Uterus (tissue), 4 donors: ENCODE data around the gene TMEM171. TPM values are rescaled to one million over a fixed set of nuclear protein-coding genes. Genes with fewer than 3 reads are reported as not detected.

Source experiments
- DNase-seq, 2 donors: peaks; one replicate each; pipeline ENCODE4 v3.0.0-alpha.2; 2019 to 2020
- H3K27ac ChIP-seq, 2 donors: fragments of 200-600 bp; sonication (generic); 1 replicate in 1 of 2; 2 replicates in 1 of 2; pipeline ENCODE4 v1.5.1; 2016 to 2018
- H3K27me3 ChIP-seq, 2 donors: fragments of 200-600 bp; sonication (generic); one replicate each; pipeline ENCODE4 v1.5.1; 2018 to 2019; ENCODE audit warnings: control low read depth in 1 of 2
- H3K36me3 ChIP-seq, 2 donors: fragments of 200-600 bp; sonication (generic); one replicate each; pipeline ENCODE4 v1.5.1; 2019; ENCODE audit warnings: control low read depth in 1 of 2
- H3K4me1 ChIP-seq, 2 donors: fragments of 200-600 bp; sonication (generic); one replicate each; pipeline ENCODE4 v1.5.1; 2018 to 2019; ENCODE audit warnings: control low read depth in 1 of 2
- H3K4me3 ChIP-seq, 2 donors: fragments of 200-600 bp; sonication (generic); 1 replicate in 1 of 2; 2 replicates in 1 of 2; pipeline ENCODE4 v1.5.1; 2018 to 2019; ENCODE audit warnings: mild to moderate bottlenecking in 1 of 2
- H3K9me3 ChIP-seq, 2 donors: fragments of 200-600 bp; sonication (generic); one replicate each; pipeline ENCODE4 v1.5.1; 2019; ENCODE audit warnings: control low read depth in 1 of 2
- CTCF ChIP-seq, 4 experiments: fragments of 200-600 bp in 2 of 4; fragments of 450-650 bp in 2 of 4; sonication (generic) in 2 of 4; IDR thresholded peaks; one replicate each; pipeline ENCODE4 v1.5.1; 2016 to 2019; ENCODE audit warnings: antibody characterized with exemption in 4 of 4, mild to moderate bottlenecking in 2 of 4, moderate library complexity in 1 of 4
- POLR2A ChIP-seq, 2 donors: fragments of 450-650 bp; IDR thresholded peaks; one replicate each; pipeline ENCODE4 v1.6.1; 2016; ENCODE audit warnings: antibody characterized with exemption in 2 of 2, mild to moderate bottlenecking in 1 of 2, moderate library complexity in 1 of 2
- intact Hi-C: fragments of 100-400 bp; cut with DNase I; formaldehyde crosslinking; loops from one replicate; pipeline ENCODE4 v1.15.1; 2023; ENCODE audit warnings: low total_unique reads
- total RNA-seq, 4 donors: library from RNA; depleted of rRNA in 3 of 4; stranded (reverse); fragments of >200 nt in 3 of 4; gene quantifications; one replicate each; pipeline versions ENCODE4 v1.1.0 to v1.2.4, GENCODE V29; 2014 to 2023
- donor health status: DM: yes; HTN: yes; CAD: no.

Gene TMEM171
- total RNA-seq, 4 donors from 2014 or later = not detected

- TF ChIP-seq CTCF (IDR thresholded peaks at IDR 0.05) (no peak), POLR2A (IDR thresholded peaks at IDR 0.05) (no peak)
- no peaks in the 10 kb centered on the region for H3K27me3 ChIP-seq
- intact Hi-C loops = no loop called here
- no peaks in the 10 kb centered on the region for H3K4me1 ChIP-seq
- DNase-seq = no peak
- H3K36me3 ChIP-seq = no peaks in the 10 kb centered on the region
- H3K9me3 ChIP-seq = no peaks in the 10 kb centered on the region
- no peak overlapping the region for H3K4me3 ChIP-seq
- no peak overlapping the region for H3K27ac ChIP-seq
Measured at GRCh38 chr5:73095564-73096238, 24.7 kb upstream of the TMEM171 start.

GRCh38 chr5:73096239-73096575 lies 24.2 kb upstream of the TMEM171 start:
- TF ChIP-seq CTCF (IDR thresholded peaks at IDR 0.05) (no peak), POLR2A (IDR thresholded peaks at IDR 0.05) (no peak)
- no peak for DNase-seq
- Histone ChIP-seq H3K36me3 (no peaks in the 10 kb centered on the region), H3K4me1 (no peaks in the 10 kb centered on the region), H3K27me3 (no peaks in the 10 kb centered on the region), H3K27ac (no peak overlapping the region), H3K4me3 (no peak overlapping the region), H3K9me3 (no peaks in the 10 kb centered on the region)
- intact Hi-C loops = no loop called here

- TF ChIP-seq POLR2A (IDR thresholded peaks at IDR 0.05) (no peak), CTCF (IDR thresholded peaks at IDR 0.05) (no peak)
- H3K27me3 ChIP-seq = no peaks in the 10 kb centered on the region
- no peak overlapping the region for H3K27ac ChIP-seq
- H3K9me3 ChIP-seq = no peaks in the 10 kb centered on the region
- H3K4me1 ChIP-seq = no peaks in the 10 kb centered on the region
- no peak overlapping the region for H3K4me3 ChIP-seq
- no peaks in the 10 kb centered on the region for H3K36me3 ChIP-seq
- intact Hi-C loops = no loop called here
- DNase-seq = no peak
Measured at GRCh38 chr5:73097740-73098139, 22.6 kb upstream of the TMEM171 start.

- intact Hi-C loops = no loop called here
- H3K27me3 ChIP-seq = no peaks in the 10 kb centered on the region
- no peak for TF ChIP-seq POLR2A (IDR thresholded peaks at IDR 0.05)
- TF ChIP-seq CTCF (IDR thresholded peaks at IDR 0.05) = no peak
- no peak for DNase-seq
- H3K4me3 ChIP-seq = no peak overlapping the region
- H3K27ac ChIP-seq = no peak overlapping the region
- no peaks in the 10 kb centered on the region for H3K36me3 ChIP-seq
- no peaks in the 10 kb centered on the region for H3K9me3 ChIP-seq
- H3K4me1 ChIP-seq = no peaks in the 10 kb centered on the region
Measured at GRCh38 chr5:73100109-73100508, 20.3 kb upstream of the TMEM171 start.

- H3K4me1 ChIP-seq = no peaks in the 10 kb centered on the region
- DNase-seq = no peak
- TF ChIP-seq POLR2A (IDR thresholded peaks at IDR 0.05) (no peak), CTCF (IDR thresholded peaks at IDR 0.05) (no peak)
- no peak overlapping the region for H3K27ac ChIP-seq
- no peak overlapping the region for H3K4me3 ChIP-seq
- no peaks in the 10 kb centered on the region for H3K9me3 ChIP-seq
- intact Hi-C loops = no loop called here
- H3K27me3 ChIP-seq = no peaks in the 10 kb centered on the region
- no peaks in the 10 kb centered on the region for H3K36me3 ChIP-seq
Measured at GRCh38 chr5:73103870-73104299, 16.5 kb upstream of the TMEM171 start.
